Smooth muscle cell (in vitro differentiated cells): ENCODE data around the gene DUOX2. TPM values are rescaled to one million over a fixed set of nuclear protein-coding genes. Genes with fewer than 3 reads are reported as not detected.

Source experiments
- DNase-seq: peaks from one replicate; lab custom pipeline; 2025; ENCODE audit not compliant: unreplicated experiment; lab: John Stamatoyannopoulos, UW
- H2AFZ ChIP-seq: fragments of 200-600 bp; sonication (generic); 2 replicates; pipeline ENCODE4 v1.6.0; 2016; ENCODE audit warnings: antibody characterized with exemption, low read depth, mild to moderate bottlenecking
- H3F3A ChIP-seq: fragments of 200-600 bp; sonication (generic); 2 replicates; pipeline ENCODE4 v1.6.0; 2017; ENCODE audit warnings: antibody characterized with exemption, low read depth
- H3K27ac ChIP-seq: fragments of 200-600 bp; sonication (generic); 2 replicates; pipeline ENCODE4 v1.5.1; 2016; ENCODE audit warnings: low read depth, mild to moderate bottlenecking
- H3K27me3 ChIP-seq: fragments of 200-600 bp; sonication (generic); 2 replicates; pipeline ENCODE4 v1.6.1; 2016; ENCODE audit warnings: low read depth, mild to moderate bottlenecking
- H3K36me3 ChIP-seq: fragments of 200-600 bp; sonication (generic); 2 replicates; pipeline ENCODE4 v1.5.1; 2016; ENCODE audit warnings: low read depth
- H3K4me1 ChIP-seq: fragments of 200-600 bp; sonication (generic); 2 replicates; pipeline ENCODE4 v1.5.1; 2016; ENCODE audit warnings: low read depth
- H3K4me2 ChIP-seq: fragments of 200-600 bp; sonication (generic); 2 replicates; pipeline ENCODE4 v1.6.0; 2016; ENCODE audit warnings: mild to moderate bottlenecking
- H3K4me3 ChIP-seq: fragments of 200-600 bp; sonication (generic); 2 replicates; pipeline ENCODE4 v1.5.1; 2016; ENCODE audit warnings: mild to moderate bottlenecking
- H3K79me2 ChIP-seq: fragments of 200-600 bp; sonication (generic); 2 replicates; pipeline ENCODE4 v1.6.0; 2016; ENCODE audit warnings: low read depth, mild to moderate bottlenecking
- H3K9ac ChIP-seq: fragments of 200-600 bp; sonication (generic); 2 replicates; pipeline ENCODE4 v1.6.0; 2016; ENCODE audit warnings: low read depth
- H3K9me3 ChIP-seq: fragments of 200-600 bp; sonication (generic); replicated peaks from 2 replicates; pipeline ENCODE4 v1.5.1; 2016; ENCODE audit warnings: low read depth
- H4K20me1 ChIP-seq: fragments of 200-600 bp; sonication (generic); 2 replicates; pipeline ENCODE4 v1.6.0; 2016; ENCODE audit warnings: low read depth
- CTCF ChIP-seq: fragments of 200-600 bp; sonication (generic); IDR thresholded peaks from 2 replicates; pipeline ENCODE4 v1.5.1; 2017; ENCODE audit warnings: borderline replicate concordance, mild to moderate bottlenecking, antibody characterized with exemption; ENCODE audit not compliant: insufficient read depth, poor library complexity, severe bottlenecking
- WGBS: methylation state at CpG from one replicate; pipeline ENCODE4 v1.1.7; 2016; ENCODE audit warnings: low lambda C conversion rate; 5-methylcytosine and 5-hydroxymethylcytosine counted together
- polyA plus RNA-seq: library from polyadenylated mRNA; unstranded; fragments of >200 nt; fragmentation: Nextera tagmentation; extraction: Ambion mirVana; gene quantifications from 2 replicates; pipeline ENCODE4 v1.2.1, GENCODE V29; 2016
- total RNA-seq: library from RNA; depleted of rRNA; stranded (reverse); fragments of >200 nt; gene quantifications from 2 replicates; pipeline ENCODE4 v1.2.3, GENCODE V29; 2014

The DUOX2 gene
- total and polyA plus RNA-seq, 2 experiments from 2014 or later, result 0.34 to 1.4 TPM

GRCh38 chr15:45126535-45127158 is 12.7 kb upstream of the DUOX2 start:
- TF ChIP-seq CTCF, result peak; percentile 54
- H3K4me3 ChIP-seq, result no peak overlapping the region
- H2AFZ ChIP-seq, result no peak overlapping the region
- no peaks in the 10 kb centered on the region for H3K36me3 ChIP-seq
- H3K27ac ChIP-seq, result no peak overlapping the region
- peaks cover 73% of the 10 kb centered on the region for H3K27me3 ChIP-seq
- 38% methylated on average over 2 of the region's 2 CpGs for WGBS
- no peak overlapping the region for H3K4me2 ChIP-seq
- H3K9ac ChIP-seq, result no peak overlapping the region
- no peaks in the 10 kb centered on the region for H3K79me2 ChIP-seq
- no peaks in the 10 kb centered on the region for H3K4me1 ChIP-seq
- H4K20me1 ChIP-seq, result no peaks in the 10 kb centered on the region
- H3F3A ChIP-seq, result no peaks in the 10 kb centered on the region
- no peaks in the 10 kb centered on the region for H3K9me3 ChIP-seq
- no peak for DNase-seq

- TF ChIP-seq CTCF, result no peak
- peaks cover 40% of the 10 kb centered on the region for H3K27me3 ChIP-seq
- H3K4me1 ChIP-seq, result no peaks in the 10 kb centered on the region
- H3K4me3 ChIP-seq, result no peak overlapping the region
- H2AFZ ChIP-seq, result no peak overlapping the region
- H3K9me3 ChIP-seq, result no peaks in the 10 kb centered on the region
- no peaks in the 10 kb centered on the region for H3K36me3 ChIP-seq
- H4K20me1 ChIP-seq, result no peaks in the 10 kb centered on the region
- peak overlapping the region; percentile 30 for H3K27ac ChIP-seq
- H3K9ac ChIP-seq, result no peak overlapping the region
- H3K4me2 ChIP-seq, result peak overlapping the region; percentile 5
- no peak for DNase-seq
- no peaks in the 10 kb centered on the region for H3K79me2 ChIP-seq
- no peaks in the 10 kb centered on the region for H3F3A ChIP-seq
Observed at GRCh38 chr15:45123397-45123796, 9.4 kb upstream of the DUOX2 start.

- Histone ChIP-seq H3K36me3 (no peaks in the 10 kb centered on the region), H3K4me1 (no peaks in the 10 kb centered on the region), H4K20me1 (no peaks in the 10 kb centered on the region), H3K4me2 (no peak overlapping the region), H3K9me3 (no peaks in the 10 kb centered on the region), H3K4me3 (no peak overlapping the region), H2AFZ (no peak overlapping the region), H3K79me2 (no peaks in the 10 kb centered on the region), H3K27me3 (peaks cover 35% of the 10 kb centered on the region), H3K9ac (no peak overlapping the region), H3K27ac (no peak overlapping the region), H3F3A (no peaks in the 10 kb centered on the region)
- WGBS, result 97% methylated on average over 7 of the region's 7 CpGs
- TF ChIP-seq CTCF, result no peak
- no peak for DNase-seq
Observed at GRCh38 chr15:45122719-45123118, 8.7 kb upstream of the DUOX2 start.
